ENCODE results near the gene GTF2A1.

GTF2A1 gene

DNA sequence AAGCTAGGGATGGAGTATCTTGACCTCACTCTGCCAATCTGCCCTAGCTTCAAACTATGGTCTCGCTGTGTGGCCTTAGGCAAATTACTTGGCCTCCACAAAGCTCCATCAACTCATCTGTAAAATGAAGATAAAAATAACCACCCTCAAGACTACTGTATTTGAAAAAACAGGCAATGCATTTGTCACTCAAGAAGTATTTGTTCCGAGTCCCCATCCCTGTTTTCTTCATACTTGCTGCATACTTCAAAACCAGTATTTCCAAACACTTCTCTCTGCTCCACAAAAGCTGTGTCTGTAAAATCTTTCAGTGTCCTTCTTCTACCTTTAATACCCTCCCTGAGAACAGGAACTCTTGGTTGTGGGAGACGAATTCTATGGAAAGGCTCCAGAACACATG lies 47.9 kb downstream of the GTF2A1 start:
- DNase-seq, result no peak

DNA sequence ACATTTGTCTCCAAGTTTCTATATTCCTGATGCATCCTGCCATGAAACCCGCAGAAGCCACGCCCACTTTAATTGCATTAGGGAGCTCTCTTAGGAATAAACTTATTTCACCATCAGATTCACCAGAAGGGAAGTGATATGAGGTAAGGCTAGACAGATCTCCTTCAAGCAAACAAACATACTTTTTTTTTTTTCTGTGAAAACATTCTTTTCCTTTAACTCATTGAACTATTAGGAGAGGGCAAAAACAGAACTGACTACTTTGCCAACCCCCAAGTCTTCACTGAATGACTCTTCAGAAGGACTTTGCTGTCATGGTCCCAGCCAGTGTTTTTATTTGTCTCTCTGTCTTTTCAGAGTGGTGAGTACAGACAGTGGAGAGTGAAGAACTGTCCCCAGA lies 48.4 kb downstream of the GTF2A1 start:
- no peak for DNase-seq

DNA sequence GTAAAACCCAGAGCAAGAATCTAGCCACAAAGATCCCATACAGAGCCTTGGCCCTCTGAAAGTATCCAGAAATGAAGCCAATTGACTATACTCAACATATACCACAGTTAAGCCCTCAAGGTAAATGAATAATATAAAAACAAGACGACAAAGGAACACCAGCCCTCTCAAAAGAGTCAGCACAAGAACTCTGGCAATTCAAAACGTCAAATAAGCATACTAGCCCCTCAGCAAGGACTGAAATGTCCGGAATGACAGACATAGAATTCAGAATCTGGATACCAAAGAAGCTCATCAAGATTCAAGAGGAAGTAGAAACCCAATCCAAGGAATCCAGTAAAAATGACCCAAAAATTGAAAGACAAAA lies 49.9 kb downstream of the GTF2A1 start:
- DNase-seq, result no peak

DNA sequence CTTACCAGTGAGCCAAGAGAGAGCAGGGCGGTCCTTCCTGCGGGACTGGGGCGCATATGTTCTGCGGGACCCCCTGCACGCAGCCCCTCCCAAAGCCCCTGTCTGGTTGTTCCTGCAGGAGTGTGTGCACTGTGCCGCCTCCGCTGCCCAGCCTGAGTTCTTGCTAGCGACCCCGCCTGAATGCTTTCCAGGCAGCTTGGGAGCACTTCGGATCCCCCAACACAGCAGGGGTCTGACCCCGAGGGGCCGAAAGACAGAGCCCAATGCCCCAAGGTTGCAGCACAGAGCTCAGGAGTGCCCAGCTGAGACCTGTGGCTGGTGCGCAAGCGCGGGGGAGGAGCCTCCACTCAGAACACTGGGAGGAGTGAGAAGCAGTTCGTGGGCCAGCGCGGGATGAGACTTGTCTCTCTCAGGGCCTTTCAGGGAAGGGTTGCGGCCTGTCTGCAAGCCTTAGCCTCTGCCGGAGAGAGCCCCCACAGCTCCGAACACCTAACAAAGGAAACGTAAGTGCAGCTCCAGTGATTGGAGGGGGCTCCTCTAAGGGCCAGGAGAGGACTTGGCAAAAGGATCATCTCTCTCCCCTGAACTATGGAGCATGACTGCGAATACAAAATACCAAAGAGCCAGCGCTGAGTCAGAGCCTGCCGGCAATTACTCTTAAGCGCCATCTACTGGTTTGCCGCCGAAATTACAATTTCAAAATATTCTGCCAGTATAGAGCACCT lies 50.5 kb downstream of the GTF2A1 start:
- DNase-seq, result peak; percentile 93

DNA sequence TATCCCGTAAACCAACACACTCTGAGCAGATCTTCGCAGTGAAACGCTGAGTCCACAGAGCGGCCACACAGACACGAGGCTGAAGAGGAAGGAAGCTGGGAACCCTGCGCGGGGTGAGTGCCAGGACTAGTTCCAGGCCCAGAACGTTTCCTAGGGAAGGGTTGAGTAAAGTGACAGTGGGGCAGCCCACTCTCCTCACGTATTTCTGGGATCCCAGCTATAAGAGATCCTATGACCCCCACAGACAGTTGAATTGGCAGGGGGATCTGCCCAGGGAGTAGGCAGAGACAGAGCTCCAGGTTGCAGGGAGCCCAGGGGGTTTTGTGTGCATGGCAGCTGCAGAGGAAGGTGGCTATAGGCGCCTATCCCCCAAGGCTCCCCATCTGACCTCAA lies 51.1 kb downstream of the GTF2A1 start:
- no peak for DNase-seq

DNA sequence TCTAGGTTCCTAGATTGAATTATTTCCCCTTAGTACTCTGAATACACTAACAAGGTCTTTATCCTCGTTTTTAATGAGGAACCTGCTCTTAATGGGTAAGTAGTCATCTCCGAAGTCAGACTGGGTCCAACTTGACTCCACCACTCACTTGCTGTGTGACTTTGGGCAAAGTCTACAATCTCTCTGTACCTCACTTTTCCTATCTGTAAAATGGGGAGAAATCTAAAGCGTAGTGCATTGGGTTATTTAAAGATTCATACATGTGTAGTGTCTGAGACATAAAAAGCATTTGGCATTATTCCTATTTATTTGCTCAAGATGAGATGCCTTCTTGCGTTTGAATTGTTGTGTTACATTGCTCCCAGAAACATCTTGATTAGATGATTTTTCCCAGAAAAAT lies 51.5 kb downstream of the GTF2A1 start:
- no peak for DNase-seq

DNA sequence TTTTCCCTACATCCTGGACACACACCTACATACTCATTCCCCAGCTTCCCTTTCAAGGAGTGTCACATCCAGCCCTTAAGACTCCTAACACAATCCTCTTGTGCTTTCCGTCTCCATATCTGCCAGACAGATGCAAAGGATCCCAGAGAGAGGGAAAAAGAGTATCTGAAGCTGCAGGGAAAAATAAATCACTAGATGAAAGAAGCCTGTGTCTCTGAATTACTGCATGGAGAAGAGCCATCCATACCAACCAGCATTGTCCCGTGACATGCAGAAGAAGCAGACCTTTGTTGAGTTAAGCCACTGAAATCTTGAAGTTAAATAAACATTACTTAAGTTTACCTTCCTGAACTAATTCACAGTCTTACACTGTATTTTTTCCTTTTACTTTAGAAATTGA lies 54.6 kb downstream of the GTF2A1 start:
- no peak for DNase-seq

DNA sequence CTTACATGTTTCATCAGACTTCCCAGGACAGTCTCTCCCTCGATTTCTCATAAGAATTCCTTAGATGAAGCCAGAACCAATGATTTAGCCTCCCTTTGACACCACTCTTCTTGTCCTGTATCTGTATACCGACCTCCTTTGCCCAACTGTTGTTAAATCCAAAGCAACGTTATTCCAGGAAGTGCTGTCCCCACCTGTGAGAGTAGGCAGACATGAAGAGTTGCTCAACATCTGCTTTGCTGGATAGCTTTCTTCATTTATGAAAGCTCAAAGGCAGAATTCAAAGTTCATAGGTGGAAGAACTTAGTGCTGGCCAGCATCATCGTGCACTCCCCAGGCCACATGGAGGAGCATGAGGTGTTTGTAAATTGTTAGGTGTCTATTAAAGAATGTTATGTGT lies 55.6 kb downstream of the GTF2A1 start:
- no peak for DNase-seq

DNA sequence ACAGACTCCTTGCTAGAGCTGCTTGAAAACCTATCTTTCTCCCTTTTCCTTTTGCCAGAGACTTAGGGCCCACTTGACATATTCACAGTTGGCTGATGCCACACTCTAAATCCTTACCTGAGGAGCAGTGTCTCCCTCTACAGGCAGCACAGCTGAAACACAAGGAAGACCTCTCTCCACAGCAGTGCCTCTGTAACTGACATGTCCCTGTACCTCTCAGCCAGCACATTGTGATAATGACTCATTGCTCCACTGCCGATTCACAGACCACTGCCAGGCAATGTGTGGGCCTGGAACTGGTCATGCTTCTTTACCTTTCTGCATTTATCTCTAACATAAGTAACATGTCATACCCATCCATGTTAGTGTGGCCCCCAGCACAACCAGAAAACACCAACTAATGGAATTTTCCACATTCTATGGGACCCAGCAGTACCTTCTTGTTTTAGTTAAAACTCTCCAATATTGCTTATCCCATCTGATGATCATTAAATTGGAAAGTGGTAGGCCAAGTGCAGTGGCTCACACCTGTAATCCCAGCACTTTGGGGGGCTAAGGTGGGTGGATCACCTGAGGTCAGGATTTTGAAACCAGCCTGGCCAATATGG lies 56.5 kb downstream of the GTF2A1 start:
- peak; percentile 63 for DNase-seq

DNA sequence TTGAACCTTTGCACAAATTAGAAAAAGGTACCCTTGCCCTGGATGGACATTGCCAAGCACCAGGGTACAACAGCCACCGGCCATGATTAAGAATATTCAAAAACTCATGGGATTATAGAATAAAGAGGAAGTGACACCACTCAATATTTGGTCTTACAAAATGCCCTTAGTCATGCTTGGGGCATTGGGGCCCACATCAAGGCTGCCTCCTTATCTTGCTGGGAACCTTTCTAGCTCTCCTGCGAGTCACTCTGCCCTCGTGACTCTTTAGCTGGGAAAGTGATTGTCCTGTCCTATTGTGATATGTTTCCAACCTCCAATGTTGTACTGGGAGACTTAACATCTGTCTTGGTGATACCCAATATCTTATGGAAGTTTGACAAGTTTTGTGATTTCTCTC lies 57.8 kb downstream of the GTF2A1 start:
- no peak for DNase-seq

DNA sequence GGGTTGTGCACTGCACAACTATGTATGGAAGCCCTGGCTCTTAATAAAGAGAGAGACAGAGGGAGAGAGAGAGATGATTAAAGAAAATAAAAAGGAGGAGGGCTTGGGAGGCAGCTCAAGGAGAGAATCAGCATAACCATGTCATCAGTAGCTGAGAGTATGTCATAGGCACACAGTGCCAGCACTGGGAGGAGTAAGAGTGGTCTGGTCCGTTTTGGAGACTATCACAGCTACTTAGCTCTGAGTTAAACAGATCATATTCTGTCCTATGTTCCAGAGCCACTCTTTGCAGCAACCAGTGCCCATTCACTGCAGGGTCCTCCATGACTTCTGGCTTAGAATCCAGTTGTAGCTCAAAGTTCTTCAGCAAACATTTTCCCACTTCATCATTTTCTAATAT lies 59.0 kb downstream of the GTF2A1 start:
- DNase-seq, result no peak

DNA sequence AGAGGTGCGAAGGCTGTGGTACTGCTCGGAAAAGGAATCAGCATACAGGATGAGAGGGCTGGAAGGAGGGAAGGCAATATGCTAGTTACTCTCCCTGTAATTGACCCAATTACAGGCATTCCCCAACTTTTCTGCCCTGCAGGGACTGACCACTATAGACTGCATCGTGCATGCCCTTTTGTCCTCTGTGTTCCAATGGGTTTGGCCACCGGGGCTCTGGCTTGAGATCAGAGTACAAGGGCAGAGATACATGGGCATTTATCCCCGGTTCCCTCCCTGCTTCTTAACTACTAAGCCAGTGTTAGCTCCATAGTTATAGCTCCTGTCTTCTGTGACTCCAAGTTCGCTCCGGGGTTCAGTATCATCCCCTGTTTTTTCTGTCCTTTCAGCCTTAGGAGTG lies 59.7 kb downstream of the GTF2A1 start:
- no peak for DNase-seq

DNA sequence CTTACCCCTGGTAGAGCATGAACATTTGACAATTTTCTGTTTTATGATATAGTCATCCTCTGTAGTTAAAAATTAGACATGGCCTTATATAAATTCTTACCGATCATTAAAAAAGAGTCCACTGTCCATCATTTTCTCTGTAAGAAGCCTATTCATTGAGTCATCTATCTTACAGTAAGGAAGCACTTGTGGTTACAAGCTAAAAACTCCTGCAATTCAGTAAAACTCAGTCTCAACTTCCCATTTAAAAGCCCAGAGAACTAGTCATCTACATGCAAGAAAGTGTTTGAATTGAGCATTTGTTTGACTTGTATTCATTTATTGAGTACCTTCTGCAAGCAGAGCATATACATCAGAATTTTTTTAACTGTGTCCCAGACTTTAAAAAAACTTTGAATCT lies 63.3 kb downstream of the GTF2A1 start:
- no peak for DNase-seq

DNA sequence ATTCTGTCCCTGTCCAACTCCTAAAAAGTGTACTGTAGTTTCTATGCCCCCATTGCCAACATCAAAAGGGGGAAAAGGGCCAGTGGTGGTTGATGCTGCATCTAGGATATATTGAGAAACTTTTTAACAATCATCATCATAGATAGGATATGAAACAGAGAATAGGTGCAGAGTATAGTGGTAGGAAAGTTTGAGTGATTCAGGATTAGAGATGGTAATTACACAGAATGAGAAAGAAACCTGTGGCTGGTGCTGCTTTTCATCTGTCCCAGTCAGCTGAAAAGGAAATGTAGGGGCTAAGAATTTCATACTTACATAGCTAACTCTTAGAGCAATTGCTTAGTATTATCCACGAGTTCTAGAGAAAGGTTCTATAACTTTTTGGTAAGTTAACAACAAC lies 67.6 kb downstream of the GTF2A1 start:
- no peak for DNase-seq

DNA sequence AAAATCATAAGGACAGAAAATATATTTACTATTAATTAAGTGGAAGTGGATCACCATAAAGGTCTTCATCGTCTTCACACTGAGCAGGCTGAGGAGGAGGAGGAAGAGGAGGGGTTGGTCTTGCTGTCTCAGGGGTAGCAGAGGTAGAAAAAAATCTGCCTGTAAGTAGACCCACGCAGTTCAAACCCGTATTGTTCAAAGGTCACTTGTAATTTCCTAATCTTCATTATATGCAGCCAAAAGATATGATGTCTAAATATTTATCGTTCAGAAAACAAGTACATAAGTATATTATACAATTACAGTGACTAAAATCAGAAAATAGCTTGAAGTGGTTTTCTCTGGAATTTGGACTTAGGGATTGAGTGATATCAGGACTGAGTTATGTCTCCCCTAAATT lies 72.1 kb downstream of the GTF2A1 start:
- no peak for DNase-seq

DNA sequence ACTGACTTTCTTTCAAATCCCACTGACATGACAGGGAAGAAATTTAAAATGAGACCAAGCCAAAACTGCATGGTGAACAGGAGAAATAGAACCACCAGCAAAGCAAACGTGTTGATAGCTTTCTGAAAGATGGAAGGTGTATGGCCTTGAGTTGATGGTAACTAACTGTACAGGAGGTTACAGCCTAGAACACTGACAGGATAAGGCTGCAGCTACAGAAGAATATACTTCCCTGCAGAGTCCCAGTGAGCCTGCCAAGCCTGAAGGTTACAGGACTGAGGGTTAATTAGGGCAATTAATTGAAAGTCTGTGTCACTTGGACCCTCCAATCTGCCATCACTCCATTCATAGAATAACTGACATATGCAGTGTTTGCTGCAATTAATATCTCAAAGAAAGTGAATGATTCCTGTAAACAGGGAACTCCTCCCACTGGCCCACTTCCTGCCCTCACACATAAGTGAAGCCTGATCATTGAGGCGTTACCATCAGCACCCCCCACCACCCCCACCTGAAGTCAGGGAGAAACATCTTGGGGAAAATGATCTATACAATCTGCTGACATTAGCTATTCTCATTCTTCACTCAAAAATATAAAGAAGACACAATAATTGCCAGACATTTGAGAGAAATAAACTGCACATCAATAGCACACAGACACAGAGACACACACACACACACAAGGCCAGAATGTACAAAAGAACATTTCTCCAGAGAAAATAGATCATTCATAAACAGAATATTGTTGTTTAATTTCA lies 73.4 kb downstream of the GTF2A1 start:
- DNase-seq, result no peak

DNA sequence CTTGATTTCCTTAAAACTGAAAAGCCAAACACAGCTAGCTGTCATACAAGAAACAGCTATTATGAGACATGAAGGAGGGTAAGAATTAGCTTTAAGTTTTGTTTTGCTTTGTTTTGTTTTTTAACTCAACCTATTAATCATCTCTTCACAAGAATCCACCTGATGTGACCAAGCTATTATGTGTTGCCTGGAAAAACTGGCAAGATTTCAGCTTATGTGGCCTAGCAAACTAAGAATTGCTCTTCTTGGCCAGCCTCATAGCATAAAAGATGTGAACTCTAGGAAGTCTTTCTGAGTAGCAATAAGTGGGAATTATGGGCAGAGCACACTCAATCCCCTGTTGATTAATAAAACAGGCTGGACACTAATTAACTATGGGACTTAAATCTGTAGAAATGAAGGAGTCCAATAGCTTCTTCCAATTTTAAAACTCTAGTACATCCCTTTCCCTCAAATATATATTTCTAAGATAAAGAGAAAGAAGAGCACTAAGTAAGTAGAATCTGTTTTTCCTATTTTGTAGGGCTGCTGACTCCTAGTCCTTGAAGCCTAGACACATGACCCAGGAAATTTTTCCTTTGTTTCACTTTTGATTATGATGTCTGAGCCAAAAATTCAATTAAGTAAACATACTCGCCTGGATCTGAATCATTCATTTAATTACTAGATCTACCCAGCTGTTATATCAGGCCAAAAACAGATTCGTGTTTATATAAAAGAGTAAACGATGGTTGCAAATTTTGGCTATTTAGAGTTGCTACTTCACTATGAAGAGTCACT lies 75.7 kb downstream of the GTF2A1 start:
- DNase-seq, result no peak

DNA sequence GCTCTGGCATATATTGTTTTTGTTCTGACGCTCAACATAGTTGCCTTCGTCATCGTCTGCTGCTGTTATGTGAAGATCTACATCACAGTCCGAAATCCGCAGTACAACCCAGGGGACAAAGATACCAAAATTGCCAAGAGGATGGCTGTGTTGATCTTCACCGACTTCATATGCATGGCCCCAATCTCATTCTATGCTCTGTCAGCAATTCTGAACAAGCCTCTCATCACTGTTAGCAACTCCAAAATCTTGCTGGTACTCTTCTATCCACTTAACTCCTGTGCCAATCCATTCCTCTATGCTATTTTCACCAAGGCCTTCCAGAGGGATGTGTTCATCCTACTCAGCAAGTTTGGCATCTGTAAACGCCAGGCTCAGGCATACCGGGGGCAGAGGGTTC lies 77.0 kb downstream of the GTF2A1 start:
- DNase-seq, result no peak

DNA sequence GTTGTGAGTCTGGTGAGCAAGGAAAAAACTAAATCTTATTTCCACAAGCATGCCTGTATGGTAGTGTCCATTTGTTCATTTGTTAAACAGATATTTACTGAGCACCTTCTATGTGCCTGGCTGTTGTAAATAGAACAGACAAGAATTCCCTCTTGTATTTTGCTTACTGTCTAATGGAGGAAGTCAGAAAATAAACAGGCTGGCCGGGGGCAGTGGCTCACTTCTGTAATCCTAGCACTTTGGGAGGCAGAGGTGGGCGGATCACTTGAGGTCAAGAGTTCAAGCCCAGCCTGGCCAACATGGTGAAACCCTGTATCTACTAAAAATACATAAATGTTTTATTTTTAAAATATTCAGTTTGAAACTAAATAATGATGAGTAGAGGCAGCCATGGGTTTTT lies 79.3 kb downstream of the GTF2A1 start:
- no peak for DNase-seq

DNA sequence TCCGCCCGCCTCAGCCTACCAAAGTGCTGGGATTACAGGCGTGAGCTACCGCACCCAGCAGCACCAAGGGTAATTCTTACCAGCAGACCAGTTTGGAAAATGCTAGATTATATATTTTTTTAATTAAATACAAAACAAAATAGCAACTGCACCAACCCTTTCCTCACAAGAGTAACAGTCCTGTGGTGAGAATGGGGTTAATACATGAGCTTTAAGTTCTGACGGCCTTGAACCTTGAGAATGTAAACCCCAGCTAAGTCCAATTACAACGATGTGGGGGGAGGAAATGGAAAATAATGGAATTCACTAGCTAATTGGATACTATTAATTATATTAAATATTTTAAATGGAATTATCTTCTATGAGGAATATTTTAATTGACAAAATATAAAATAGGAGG lies 82.3 kb downstream of the GTF2A1 start:
- DNase-seq, result no peak

DNA sequence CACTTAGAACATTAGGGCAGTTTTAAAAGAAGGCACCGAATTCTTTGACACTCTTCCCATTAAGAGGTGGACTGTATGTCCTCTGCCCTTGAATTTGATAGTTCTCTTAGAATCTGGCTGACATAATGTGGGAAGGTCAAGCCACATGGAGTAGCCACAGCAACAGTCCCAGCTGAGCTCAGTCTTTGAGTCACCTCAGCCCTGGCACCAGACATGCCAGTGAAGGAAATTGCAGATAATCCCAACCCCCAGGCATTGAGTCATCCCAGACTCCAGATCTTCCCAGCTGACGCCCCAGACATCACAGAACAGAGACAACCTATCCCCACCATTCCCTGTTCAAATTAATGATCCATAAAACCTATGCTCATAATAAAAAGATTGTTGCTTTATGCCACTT lies 83.4 kb downstream of the GTF2A1 start:
- no peak for DNase-seq

DNA sequence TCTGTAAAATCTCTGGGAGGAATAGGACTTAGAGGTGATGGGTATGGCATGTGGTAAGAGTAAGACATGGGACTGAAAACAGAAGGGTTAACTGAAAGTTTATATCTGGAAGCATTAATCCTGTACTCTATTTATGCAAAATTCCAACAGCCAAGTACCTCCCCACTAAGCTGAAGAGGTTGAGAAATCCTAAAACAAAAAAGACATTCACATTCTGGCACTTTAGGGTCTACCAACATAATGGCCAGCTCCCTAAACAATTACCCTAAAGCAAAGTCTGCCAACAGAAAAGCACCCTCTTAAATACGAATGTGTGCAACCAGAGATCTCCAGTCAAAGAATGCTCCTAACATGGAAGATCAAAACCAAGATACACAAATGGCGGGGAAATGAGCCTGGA lies 87.4 kb downstream of the GTF2A1 start:
- DNase-seq, result no peak

DNA sequence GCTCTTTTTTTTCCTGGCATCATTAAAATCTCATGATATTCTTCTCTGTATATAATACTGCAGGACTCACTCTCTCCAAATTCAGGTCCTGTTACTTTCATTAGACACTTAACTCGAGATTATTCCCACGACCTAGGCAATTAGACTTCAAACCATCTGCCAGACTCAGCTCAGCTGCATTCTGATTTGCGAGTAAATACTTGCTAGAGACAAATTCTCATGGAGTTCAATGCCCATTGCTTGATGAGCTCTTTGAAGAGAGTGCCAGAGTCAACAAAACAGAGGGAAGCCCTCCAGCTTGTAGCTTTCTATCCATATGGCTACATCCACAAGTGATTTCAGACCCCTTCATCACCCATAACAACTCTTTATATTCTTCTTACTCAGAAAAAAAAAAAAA lies 88.3 kb downstream of the GTF2A1 start:
- DNase-seq, result peak; percentile 7

DNA sequence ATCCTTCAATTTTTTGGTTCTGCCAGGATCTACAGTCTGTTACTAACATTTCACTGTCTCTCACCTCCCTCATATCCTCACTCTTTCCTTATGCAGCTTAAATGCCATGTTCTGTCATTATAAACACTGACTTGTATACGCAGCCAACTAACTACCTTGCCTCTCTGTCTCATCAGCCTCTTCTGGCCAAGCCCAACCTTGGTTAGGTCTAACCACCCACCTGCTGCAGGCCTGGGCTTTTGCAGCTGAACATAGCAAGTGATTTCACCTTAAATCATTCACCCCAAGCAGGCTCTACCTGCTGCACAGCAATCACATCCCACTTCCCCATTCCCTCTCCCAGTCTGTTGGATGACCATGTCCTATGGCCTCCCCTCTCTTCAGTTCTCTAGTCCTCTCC lies 91.5 kb downstream of the GTF2A1 start:
- DNase-seq, result no peak
